Measurements from ENCODE around the gene SLA2. TPM values are rescaled to one million over a fixed set of nuclear protein-coding genes. Genes with fewer than 3 reads are reported as not detected.
A peak's percentile ranks its signal among the peaks of the same experiment; 100 is the strongest.

Gene SLA2
- total RNA-seq, 1 experiment from 2014 or later: not detected

GRCh38 chr20:36601540-36601939 is 44.5 kb downstream of the SLA2 start:
- Mint-ChIP-seq H3K36me3 (ENCODE audit: insufficient read depth, unreplicated experiment) (peaks cover 4% of the 10 kb centered on the region), H3K27me3 (ENCODE audit: insufficient read depth, unreplicated experiment) (no peaks in the 10 kb centered on the region), H3K27ac (ENCODE audit: low read depth, unreplicated experiment) (no peak overlapping the region), H3K4me1 (ENCODE audit: insufficient read depth, unreplicated experiment) (no peaks in the 10 kb centered on the region), H3K4me3 (ENCODE audit: unreplicated experiment) (no peak overlapping the region), H3K9me3 (ENCODE audit: unreplicated experiment) (no peaks in the 10 kb centered on the region)
- ChIA-PET POLR2A (interaction anchor here (0.7 to 1.6 kb wide), 2 partner anchors 13 to 27 kb away, joined by 4 read pairs; no protein-coding TSS in a partner anchor), CTCF (interaction anchor here (1.2 kb wide), 1 partner anchor 153 kb away, joined by 4 read pairs; no protein-coding TSS in a partner anchor)
- no peak for DNase-seq (ENCODE audit: unreplicated experiment)
- no TSS peak for BruUV-seq (replicated peaks)
- intact Hi-C loops (cut with micrococcal nuclease): no loop called here
- TF ChIP-seq, protein P1, sequence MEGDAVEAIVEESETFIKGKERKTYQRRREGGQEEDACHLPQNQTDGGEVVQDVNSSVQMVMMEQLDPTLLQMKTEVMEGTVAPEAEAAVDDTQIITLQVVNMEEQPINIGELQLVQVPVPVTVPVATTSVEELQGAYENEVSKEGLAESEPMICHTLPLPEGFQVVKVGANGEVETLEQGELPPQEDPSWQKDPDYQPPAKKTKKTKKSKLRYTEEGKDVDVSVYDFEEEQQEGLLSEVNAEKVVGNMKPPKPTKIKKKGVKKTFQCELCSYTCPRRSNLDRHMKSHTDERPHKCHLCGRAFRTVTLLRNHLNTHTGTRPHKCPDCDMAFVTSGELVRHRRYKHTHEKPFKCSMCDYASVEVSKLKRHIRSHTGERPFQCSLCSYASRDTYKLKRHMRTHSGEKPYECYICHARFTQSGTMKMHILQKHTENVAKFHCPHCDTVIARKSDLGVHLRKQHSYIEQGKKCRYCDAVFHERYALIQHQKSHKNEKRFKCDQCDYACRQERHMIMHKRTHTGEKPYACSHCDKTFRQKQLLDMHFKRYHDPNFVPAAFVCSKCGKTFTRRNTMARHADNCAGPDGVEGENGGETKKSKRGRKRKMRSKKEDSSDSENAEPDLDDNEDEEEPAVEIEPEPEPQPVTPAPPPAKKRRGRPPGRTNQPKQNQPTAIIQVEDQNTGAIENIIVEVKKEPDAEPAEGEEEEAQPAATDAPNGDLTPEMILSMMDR (IDR thresholded peaks at IDR 0.05; ENCODE audit: unreplicated experiment): no peak

- no peak overlapping the region for H3K27ac Mint-ChIP-seq (ENCODE audit: low read depth, unreplicated experiment)
- ChIA-PET CTCF (interaction anchor here (1.1 to 2.2 kb wide), 2 partner anchors 11 to 13 kb away, joined by 5 to 11 read pairs; no protein-coding TSS in a partner anchor), POLR2A (interaction anchor here (0.6 kb wide), 1 partner anchor 293 kb away, joined by 3 read pairs; no protein-coding TSS in a partner anchor)
- no peaks in the 10 kb centered on the region for H3K4me1 Mint-ChIP-seq (ENCODE audit: insufficient read depth, unreplicated experiment)
- BruUV-seq (replicated peaks): no TSS peak
- no peaks in the 10 kb centered on the region for H3K36me3 Mint-ChIP-seq (ENCODE audit: insufficient read depth, unreplicated experiment)
- H3K9me3 Mint-ChIP-seq (ENCODE audit: unreplicated experiment): no peaks in the 10 kb centered on the region
- H3K27me3 Mint-ChIP-seq (ENCODE audit: insufficient read depth, unreplicated experiment): no peaks in the 10 kb centered on the region
- no peak for DNase-seq (ENCODE audit: unreplicated experiment)
- TF ChIP-seq, protein P1 (IDR thresholded peaks at IDR 0.05; ENCODE audit: unreplicated experiment): no peak
- intact Hi-C loops (cut with micrococcal nuclease): no loop called here
- no peak overlapping the region for H3K4me3 Mint-ChIP-seq (ENCODE audit: unreplicated experiment)
Observed at GRCh38 chr20:36599912-36600345, 46.1 kb downstream of the SLA2 start.

GRCh38 chr20:36593347-36593929 is 52.6 kb downstream of the SLA2 start:
- no peak overlapping the region for H3K4me3 Mint-ChIP-seq (ENCODE audit: unreplicated experiment)
- BruUV-seq (replicated peaks): no TSS peak
- H3K27ac Mint-ChIP-seq (ENCODE audit: low read depth, unreplicated experiment): no peak overlapping the region
- CTCF ChIA-PET: interaction anchor here (0.6 to 6.9 kb wide), 6 partner anchors 10 to 325 kb away, joined by 3 to 58 read pairs (median 4); partner anchors contain the start of gene RAB5IF
- no peak for DNase-seq (ENCODE audit: unreplicated experiment)
- H3K9me3 Mint-ChIP-seq (ENCODE audit: unreplicated experiment): no peaks in the 10 kb centered on the region
- H3K4me1 Mint-ChIP-seq (ENCODE audit: insufficient read depth, unreplicated experiment): no peaks in the 10 kb centered on the region
- intact Hi-C loops (cut with micrococcal nuclease): no loop called here
- peaks cover 7% of the 10 kb centered on the region for H3K36me3 Mint-ChIP-seq (ENCODE audit: insufficient read depth, unreplicated experiment)
- TF ChIP-seq, protein P1 (IDR thresholded peaks at IDR 0.05; ENCODE audit: unreplicated experiment): no peak
- POLR2A ChIA-PET: interaction anchor here (0.6 to 9.1 kb wide), 5 partner anchors 12 to 153 kb away, joined by 3 to 67 read pairs (median 3); partner anchors contain the start of genes NDRG3 and RAB5IF
- H3K27me3 Mint-ChIP-seq (ENCODE audit: insufficient read depth, unreplicated experiment): no peaks in the 10 kb centered on the region

DNA sequence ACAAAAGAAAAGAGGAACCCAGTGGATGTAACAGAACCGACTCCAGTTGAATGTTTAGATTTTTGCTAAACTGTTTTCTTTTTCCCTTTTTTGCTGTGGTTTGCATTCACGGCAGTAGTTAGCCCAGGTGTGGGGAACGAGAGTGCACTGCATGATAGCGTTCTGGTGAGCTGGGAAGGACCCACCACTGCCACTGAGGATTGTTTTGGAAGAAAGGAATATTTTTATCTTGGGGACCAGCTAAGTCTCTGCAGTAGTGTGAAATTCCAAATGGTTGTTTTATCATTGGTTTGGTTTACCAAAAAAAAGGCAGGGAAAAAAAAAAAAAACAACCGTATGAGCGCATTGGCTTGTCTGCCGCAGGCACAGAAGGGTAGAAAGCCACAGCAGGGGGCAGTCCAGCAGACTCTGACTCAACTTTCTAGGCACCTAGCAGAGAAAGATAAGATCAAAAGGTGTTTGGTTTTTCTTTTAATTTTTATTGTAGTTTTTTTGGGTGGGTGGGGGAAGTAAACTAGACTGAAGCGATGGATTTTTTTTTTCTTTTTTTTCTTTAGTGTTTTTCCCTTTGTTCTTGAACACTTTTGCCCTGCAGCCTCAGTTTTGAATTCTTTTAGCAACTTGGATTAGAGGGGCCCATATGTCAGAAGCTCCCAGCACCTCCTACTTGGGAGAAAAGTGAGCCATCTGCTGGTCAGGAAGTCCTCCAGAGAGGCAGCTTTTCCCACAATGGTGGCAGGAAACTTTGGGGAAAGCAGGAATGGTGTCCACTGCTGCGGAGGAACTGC is 53.9 kb downstream of the SLA2 start:
- TF ChIP-seq, protein P1 (IDR thresholded peaks at IDR 0.05; ENCODE audit: unreplicated experiment): peak; percentile 15
- Mint-ChIP-seq H3K4me3 (ENCODE audit: unreplicated experiment) (no peak overlapping the region), H3K4me1 (ENCODE audit: insufficient read depth, unreplicated experiment) (no peaks in the 10 kb centered on the region), H3K36me3 (ENCODE audit: insufficient read depth, unreplicated experiment) (peaks cover 7% of the 10 kb centered on the region), H3K27me3 (ENCODE audit: insufficient read depth, unreplicated experiment) (no peaks in the 10 kb centered on the region), H3K9me3 (ENCODE audit: unreplicated experiment) (no peaks in the 10 kb centered on the region), H3K27ac (ENCODE audit: low read depth, unreplicated experiment) (no peak overlapping the region)
- BruUV-seq (replicated peaks): no TSS peak
- CTCF ChIA-PET: interaction anchor here (0.6 to 6.9 kb wide), 16 partner anchors 12 to 406 kb away, joined by 3 to 58 read pairs (median 4); partner anchors contain the start of gene RAB5IF
- POLR2A ChIA-PET: interaction anchor here (0.6 to 9.1 kb wide), 4 partner anchors 13 to 926 kb away, joined by 3 to 67 read pairs (median 4); partner anchors contain the start of gene RAB5IF
- peak; percentile 47 for DNase-seq (ENCODE audit: unreplicated experiment)
- intact Hi-C loops (cut with micrococcal nuclease): loop anchor here (1.0 kb wide), 1 partner anchor 36 kb away; no protein-coding TSS in a partner anchor
